ENCODE measurements around the gene CD84. TPM values are rescaled to one million over a fixed set of nuclear protein-coding genes. Genes with fewer than 3 reads are reported as not detected.
"Not testable (repeated sequence)": the region's sequence is repeated elsewhere in the genome, so short reads cannot be mapped to it uniquely, and the experiment has no call there.

CD84 gene
- total RNA-seq, 1 donor from 2014 or later: not detected

- H3K4me3 Mint-ChIP-seq (ENCODE audit: low read depth): peak overlapping the region; percentile 54
- DNase-seq (ENCODE audit: low spot score, unreplicated experiment): no peak
- peaks cover 6% of the 10 kb centered on the region for H3K36me3 Mint-ChIP-seq (ENCODE audit: insufficient read depth)
- peak overlapping the region; percentile 87 for H3K27ac Mint-ChIP-seq
- H3K4me1 Mint-ChIP-seq (ENCODE audit: low read depth): peaks cover 51% of the 10 kb centered on the region
- no peaks in the 10 kb centered on the region for H3K27me3 Mint-ChIP-seq
- TF ChIP-seq CTCF (IDR thresholded peaks at IDR 0.05; ENCODE audit: unreplicated experiment): no peak
- peaks cover 14% of the 10 kb centered on the region for H3K9me3 Mint-ChIP-seq (ENCODE audit: low read depth)
Observed at GRCh38 chr1:160538985-160539651, 40.2 kb downstream of the CD84 start.

GRCh38 chr1:160537714-160538665, 41.3 kb downstream of the CD84 start:
- Mint-ChIP-seq H3K4me3 (ENCODE audit: low read depth) (no peak overlapping the region), H3K9me3 (ENCODE audit: low read depth) (peaks cover 17% of the 10 kb centered on the region), H3K36me3 (ENCODE audit: insufficient read depth) (peaks cover 9% of the 10 kb centered on the region), H3K4me1 (ENCODE audit: low read depth) (peaks cover 51% of the 10 kb centered on the region), H3K27ac (no peak overlapping the region), H3K27me3 (no peaks in the 10 kb centered on the region)
- TF ChIP-seq CTCF (IDR thresholded peaks at IDR 0.05; ENCODE audit: unreplicated experiment): no peak
- DNase-seq (ENCODE audit: low spot score, unreplicated experiment): no peak

- no peak for TF ChIP-seq CTCF (IDR thresholded peaks at IDR 0.05; ENCODE audit: unreplicated experiment)
- no peaks in the 10 kb centered on the region for H3K27me3 Mint-ChIP-seq
- H3K4me1 Mint-ChIP-seq (ENCODE audit: low read depth): peaks cover 27% of the 10 kb centered on the region
- H3K27ac Mint-ChIP-seq: no peak overlapping the region
- peaks cover 9% of the 10 kb centered on the region for H3K36me3 Mint-ChIP-seq (ENCODE audit: insufficient read depth)
- no peak overlapping the region for H3K4me3 Mint-ChIP-seq (ENCODE audit: low read depth)
- H3K9me3 Mint-ChIP-seq (ENCODE audit: low read depth): peaks cover 20% of the 10 kb centered on the region
- DNase-seq (ENCODE audit: low spot score, unreplicated experiment): no peak
Observed at GRCh38 chr1:160534823-160535605, 44.3 kb downstream of the CD84 start.

GRCh38 chr1:160532557-160532813, 46.8 kb downstream of the CD84 start:
- not testable (repeated sequence) for H3K27ac Mint-ChIP-seq; H3K4me3 Mint-ChIP-seq (ENCODE audit: low read depth); H3K27me3 Mint-ChIP-seq; DNase-seq (ENCODE audit: low spot score, unreplicated experiment)
- H3K36me3 Mint-ChIP-seq (ENCODE audit: insufficient read depth): peaks cover 12% of the 10 kb centered on the region
- peaks cover 13% of the 10 kb centered on the region for H3K4me1 Mint-ChIP-seq (ENCODE audit: low read depth)
- H3K9me3 Mint-ChIP-seq (ENCODE audit: low read depth): peaks cover 31% of the 10 kb centered on the region

GRCh38 chr1:160531809-160532556, 47.3 kb downstream of the CD84 start:
- not testable (repeated sequence) for H3K4me3 Mint-ChIP-seq (ENCODE audit: low read depth); H3K27me3 Mint-ChIP-seq; DNase-seq (ENCODE audit: low spot score, unreplicated experiment); H3K27ac Mint-ChIP-seq
- H3K9me3 Mint-ChIP-seq (ENCODE audit: low read depth): peaks cover 36% of the 10 kb centered on the region
- H3K4me1 Mint-ChIP-seq (ENCODE audit: low read depth): peaks cover 11% of the 10 kb centered on the region
- H3K36me3 Mint-ChIP-seq (ENCODE audit: insufficient read depth): peaks cover 16% of the 10 kb centered on the region

GRCh38 chr1:160529401-160529952, 49.8 kb downstream of the CD84 start:
- peaks cover 38% of the 10 kb centered on the region for H3K9me3 Mint-ChIP-seq (ENCODE audit: low read depth)
- not testable (repeated sequence) for H3K27me3 Mint-ChIP-seq; DNase-seq (ENCODE audit: low spot score, unreplicated experiment)

GRCh38 chr1:160523789-160524188, 55.5 kb downstream of the CD84 start:
- H3K4me1 Mint-ChIP-seq (ENCODE audit: low read depth); H3K27ac Mint-ChIP-seq; H3K27me3 Mint-ChIP-seq; DNase-seq (ENCODE audit: low spot score, unreplicated experiment); H3K4me3 Mint-ChIP-seq (ENCODE audit: low read depth): not testable (repeated sequence)
- Mint-ChIP-seq H3K9me3 (ENCODE audit: low read depth) (peaks cover 32% of the 10 kb centered on the region), H3K36me3 (ENCODE audit: insufficient read depth) (peaks cover 17% of the 10 kb centered on the region)

More at GRCh38 chr1:160529401-160529952, 49.8 kb downstream of the CD84 start:
- not testable (repeated sequence) for H3K4me3 Mint-ChIP-seq (ENCODE audit: low read depth); H3K4me1 Mint-ChIP-seq (ENCODE audit: low read depth); H3K27ac Mint-ChIP-seq
- peaks cover 19% of the 10 kb centered on the region for H3K36me3 Mint-ChIP-seq (ENCODE audit: insufficient read depth)

All from progenitor cell of endocrine pancreas (in vitro differentiated cells).